Testis (tissue), 2 donors: Measurements from ENCODE around the gene C1orf87.

Experiments used
- CTCF ChIP-seq, 3 experiments: fragments of 450-650 bp in 2 of 3; fragments of 200-600 bp in 1 of 3; sonication (generic) in 1 of 3; IDR thresholded peaks; one replicate each; pipeline ENCODE4 v1.5.1; 2016 to 2019; ENCODE audit warnings: antibody characterized with exemption in 3 of 3, mild to moderate bottlenecking in 2 of 3, moderate library complexity in 1 of 3
- POLR2A ChIP-seq: fragments of 450-650 bp; IDR thresholded peaks from one replicate; pipeline ENCODE4 v1.6.1; 2017; ENCODE audit warnings: antibody characterized with exemption, mild to moderate bottlenecking, moderate library complexity

GRCh38 chr1:59992040-59992820 is 81.3 kb downstream of the C1orf87 start:
- TF ChIP-seq CTCF (IDR thresholded peaks at IDR 0.05) (no peak), POLR2A (no peak)
